WTC11 (cell line): ENCODE measurements around the gene FBXO31. TPM values are rescaled to one million over a fixed set of nuclear protein-coding genes. Genes with fewer than 3 reads are reported as not detected.

Experiments used
- ATAC-seq: fragments of 200-7000 bp; cut with Tn5 transposase; 2 replicates; pipeline ENCODE4 v1.10.0; 2021; ENCODE audit warnings: mild to moderate bottlenecking, moderate library complexity
- CTCF ChIA-PET: fragments of 300-600 bp; sonication (Branson Sonifier 250); formaldehyde crosslinking; loops from one replicate; lab custom pipeline; 2021; ENCODE audit warnings: antibody characterized with exemption; lab: Charles Lee
- POLR2A ChIA-PET: fragments of 350-600 bp; sonication (Branson Sonifier 250); formaldehyde crosslinking; loops from one replicate; lab custom pipeline; 2021; ENCODE audit warnings: antibody characterized with exemption; lab: Charles Lee
- DNase-seq: peaks from one replicate; pipeline ENCODE4 v3.0.0; 2021; ENCODE audit warnings: low spot score
- H3K27ac Mint-ChIP-seq: 2 replicates; pipeline ENCODE4 v1.8.0; 2021; ENCODE audit warnings: mixed read lengths
- H3K27me3 Mint-ChIP-seq: 2 replicates; pipeline ENCODE4 v1.8.0; 2021; ENCODE audit warnings: low read depth, mild to moderate bottlenecking, moderate library complexity, mixed read lengths
- H3K36me3 Mint-ChIP-seq: 2 replicates; pipeline ENCODE4 v1.8.0; 2021; ENCODE audit warnings: mixed read lengths
- H3K4me1 Mint-ChIP-seq: 2 replicates; pipeline ENCODE4 v1.8.0; 2022; ENCODE audit warnings: mixed read lengths
- H3K4me3 Mint-ChIP-seq: 2 replicates; pipeline ENCODE4 v1.8.0; 2021; ENCODE audit warnings: mild to moderate bottlenecking, moderate library complexity, mixed read lengths
- H3K9me3 Mint-ChIP-seq: 2 replicates; pipeline ENCODE4 v1.8.0; 2021; ENCODE audit warnings: mixed read lengths
- AR ChIP-seq: fragments of 250-450 bp; sonication (Bioruptor Pico); IDR thresholded peaks from 2 replicates; pipeline ENCODE4 v1.9.0; 2021; ENCODE audit warnings: mild to moderate bottlenecking
- CBFB ChIP-seq: sonication (generic); formaldehyde crosslinking; IDR thresholded peaks from 2 replicates; pipeline ENCODE4 v1.8.1; 2022; ENCODE audit warnings: mild to moderate bottlenecking, low read depth, missing genetic modification reagents
- CTCF ChIP-seq: fragments of 200-600 bp; IDR thresholded peaks from 2 replicates; pipeline ENCODE4 v1.8.0; 2022; ENCODE audit warnings: antibody characterized with exemption
- MYBL2 ChIP-seq: sonication (generic); formaldehyde crosslinking; IDR thresholded peaks from 2 replicates; pipeline ENCODE4 v1.8.1; 2023; ENCODE audit warnings: mild to moderate bottlenecking, moderate library complexity, missing genetic modification reagents
- RELA ChIP-seq: sonication (generic); formaldehyde crosslinking; IDR thresholded peaks from 2 replicates; pipeline ENCODE4 v1.8.1; 2022; ENCODE audit warnings: missing genetic modification reagents, mild to moderate bottlenecking, borderline replicate concordance
- SMAD3 ChIP-seq: sonication (generic); formaldehyde crosslinking; IDR thresholded peaks from 2 replicates; pipeline ENCODE4 v1.8.0; 2022; ENCODE audit warnings: missing genetic modification reagents, mild to moderate bottlenecking, borderline replicate concordance
- SMAD4 ChIP-seq: sonication (generic); formaldehyde crosslinking; IDR thresholded peaks from 2 replicates; pipeline ENCODE4 v1.8.0; 2022; ENCODE audit warnings: mild to moderate bottlenecking, missing genetic modification reagents
- USF2 ChIP-seq: sonication (generic); formaldehyde crosslinking; IDR thresholded peaks from 2 replicates; pipeline ENCODE4 v1.8.1; 2023; ENCODE audit warnings: mild to moderate bottlenecking, missing genetic modification reagents, moderate library complexity
- ZBTB43 ChIP-seq: sonication (generic); formaldehyde crosslinking; IDR thresholded peaks from 2 replicates; pipeline ENCODE4 v1.8.1; 2023; ENCODE audit warnings: mild to moderate bottlenecking, missing genetic modification reagents
- ZNF396 ChIP-seq: fragments of 250-450 bp; sonication (Bioruptor Pico); IDR thresholded peaks from 2 replicates; pipeline ENCODE4 v1.8.0; 2021; ENCODE audit warnings: mild to moderate bottlenecking, moderate library complexity, borderline replicate concordance
- ZNF425 ChIP-seq: fragments of 250-450 bp; sonication (Bioruptor Pico); conservative IDR thresholded peaks from 2 replicates; pipeline ENCODE4 v1.9.0; 2021; ENCODE audit warnings: mild to moderate bottlenecking
- ZNF512 ChIP-seq: sonication (generic); formaldehyde crosslinking; IDR thresholded peaks from 2 replicates; pipeline ENCODE4 v1.8.1; 2022; ENCODE audit warnings: missing genetic modification reagents, borderline replicate concordance
- ZNF532 ChIP-seq: fragments of 250-450 bp; sonication (Bioruptor Pico); IDR thresholded peaks from 2 replicates; pipeline ENCODE4 v1.9.0; 2021; ENCODE audit warnings: mild to moderate bottlenecking, borderline replicate concordance
- total RNA-seq: library from RNA; stranded (reverse); gene quantifications from 3 replicates; pipeline ENCODE4 v1.2.3, GENCODE V29; 2021

The FBXO31 gene
- total RNA-seq, 1 experiment from 2014 or later, result 22.6 TPM

- H3K27ac Mint-ChIP-seq, result 0 out of 2 replicates have a peak overlapping the region, but pooled peaks have one; percentile 19
- TF ChIP-seq ZBTB43 (no peak), ZNF425 (CRISPR knock-in tag) (no peak)
- CTCF ChIA-PET, result interaction anchor here (0.6 to 2.9 kb wide), 5 partner anchors 10 to 441 kb away, joined by 3 to 31 read pairs (median 3); no protein-coding TSS in a partner anchor
- POLR2A ChIA-PET, result no interaction called here
- ATAC-seq (no peak), DNase-seq (no peak)
- peaks cover 16% of the 10 kb centered on the region for H3K9me3 Mint-ChIP-seq
- peaks cover 2% of the 10 kb centered on the region; the same call in 1 of the 2 replicates for H3K27me3 Mint-ChIP-seq
- no peaks in the 10 kb centered on the region for H3K4me1 Mint-ChIP-seq
- no peak overlapping the region for H3K4me3 Mint-ChIP-seq
- H3K36me3 Mint-ChIP-seq, result peaks cover 16% of the 10 kb centered on the region
Measured at GRCh38 chr16:87295661-87296531, 87.7 kb downstream of the FBXO31 start.

- H3K27ac Mint-ChIP-seq, result no peak overlapping the region
- H3K4me1 Mint-ChIP-seq, result no peaks in the 10 kb centered on the region
- DNase-seq, result no peak
- TF ChIP-seq SMAD3 (CRISPR knock-in tag) (no peak), ZNF396 (CRISPR knock-in tag) (no peak), RELA (CRISPR knock-in tag) (no peak), MYBL2 (CRISPR knock-in tag) (no peak), CTCF (no peak), AR (CRISPR knock-in tag) (no peak), SMAD4 (no peak), CBFB (CRISPR knock-in tag) (no peak), ZNF532 (CRISPR knock-in tag) (no peak), USF2 (CRISPR knock-in tag) (no peak), ZNF512 (CRISPR knock-in tag) (no peak)
- H3K4me3 Mint-ChIP-seq, result no peak overlapping the region
- H3K27me3 Mint-ChIP-seq, result peaks cover 2% of the 10 kb centered on the region; the same call in 1 of the 2 replicates
- peaks cover 16% of the 10 kb centered on the region for H3K36me3 Mint-ChIP-seq
- ChIA-PET CTCF (no interaction called here), POLR2A (no interaction called here)
- peaks cover 16% of the 10 kb centered on the region for H3K9me3 Mint-ChIP-seq
- ATAC-seq, result peak; percentile 81
Measured at GRCh38 chr16:87295259-87295658, 88.3 kb downstream of the FBXO31 start.
